RWPE2 (cell line): ENCODE data around the gene GPR142.
A peak's percentile ranks its signal among the peaks of the same experiment; 100 is the strongest.

Experiments
- ATAC-seq: fragments of 200-7000 bp; cut with Tn5 transposase; 3 replicates; pipeline ENCODE4 v1.9.1; 2021; ENCODE audit warnings: low read depth
- DNase-seq: peaks from one replicate; pipeline ENCODE4 v3.0.0-alpha.2; 2020; ENCODE audit warnings: low spot score
- H3K27ac ChIP-seq: fragments of 450-650 bp; 2 replicates; pipeline ENCODE4 v1.5.1; 2017; ENCODE audit warnings: mild to moderate bottlenecking; ENCODE audit not compliant: poor library complexity, severe bottlenecking
- H3K27me3 ChIP-seq: fragments of 250-450 bp; sonication (Bioruptor Pico); 2 replicates; pipeline ENCODE4 v1.5.1; 2021; ENCODE audit warnings: mild to moderate bottlenecking, moderate library complexity; ENCODE audit not compliant: insufficient read depth, poor library complexity, severe bottlenecking
- H3K36me3 ChIP-seq: fragments of 250-450 bp; sonication (Bioruptor Pico); 2 replicates; pipeline ENCODE4 v1.5.1; 2020; ENCODE audit warnings: low read depth, mild to moderate bottlenecking, moderate library complexity
- H3K4me1 ChIP-seq: fragments of 250-450 bp; sonication (Bioruptor Pico); 2 replicates; pipeline ENCODE4 v1.5.1; 2021; ENCODE audit warnings: mild to moderate bottlenecking, moderate library complexity; ENCODE audit not compliant: insufficient read depth, poor library complexity, severe bottlenecking
- H3K4me3 ChIP-seq: fragments of 250-450 bp; sonication (Bioruptor Pico); 2 replicates; pipeline ENCODE4 v1.5.1; 2021; ENCODE audit warnings: mild to moderate bottlenecking, moderate library complexity; ENCODE audit not compliant: severe bottlenecking
- H3K9me3 ChIP-seq: fragments of 250-450 bp; sonication (Bioruptor Pico); 2 replicates; pipeline ENCODE4 v1.5.1; 2021; ENCODE audit warnings: mild to moderate bottlenecking, moderate library complexity; ENCODE audit not compliant: severe bottlenecking
- TF ChIP-seq, protein P1 (sequence below): fragments of 450-650 bp; IDR thresholded peaks from one replicate; pipeline ENCODE4 v1.5.1; 2017; ENCODE audit warnings: mild to moderate bottlenecking, moderate library complexity; ENCODE audit not compliant: poor library complexity, severe bottlenecking

GPR142 gene

DNA sequence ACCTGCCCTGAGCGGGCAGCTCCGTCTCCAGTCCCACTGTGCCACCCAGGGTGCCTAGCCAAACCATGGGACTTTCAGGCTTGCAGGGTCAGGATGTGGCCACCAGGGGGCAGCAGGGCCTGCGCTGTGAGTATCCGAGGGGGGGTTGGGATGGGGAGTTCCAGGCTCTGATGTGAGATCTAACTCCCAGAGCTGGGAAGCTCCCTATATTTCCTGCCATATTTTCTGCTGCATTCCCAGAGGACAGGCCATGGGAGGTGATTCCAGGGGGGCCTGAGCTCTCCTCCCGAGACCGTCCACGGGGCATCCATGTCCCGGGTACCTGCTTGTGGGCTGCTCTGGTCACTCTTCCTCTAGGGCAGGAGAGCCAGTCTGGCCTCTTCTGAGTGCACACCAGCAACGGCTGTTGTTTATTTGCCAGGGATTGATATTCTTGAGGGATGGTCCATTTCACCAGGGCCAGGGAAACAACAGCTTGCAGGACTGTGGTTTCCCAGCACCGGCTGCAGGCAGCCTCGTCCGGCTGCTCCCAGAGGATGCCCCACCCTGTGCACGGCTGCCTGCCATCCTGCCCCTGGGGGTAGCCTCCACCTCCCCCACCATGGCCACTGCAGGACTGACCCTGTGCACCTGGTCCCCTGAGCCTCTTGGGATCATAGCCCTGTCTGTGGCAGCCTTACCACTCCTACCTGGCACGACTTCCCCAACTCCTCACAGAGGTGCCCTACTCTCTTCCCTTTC lies 1.2 kb downstream of the GPR142 start:
- H3K36me3 ChIP-seq = no peaks in the 10 kb centered on the region
- ATAC-seq = peak; percentile 61; the same call in 2 of the 3 replicates
- H3K27me3 ChIP-seq = peaks cover 2% of the 10 kb centered on the region
- TF ChIP-seq, protein P1, sequence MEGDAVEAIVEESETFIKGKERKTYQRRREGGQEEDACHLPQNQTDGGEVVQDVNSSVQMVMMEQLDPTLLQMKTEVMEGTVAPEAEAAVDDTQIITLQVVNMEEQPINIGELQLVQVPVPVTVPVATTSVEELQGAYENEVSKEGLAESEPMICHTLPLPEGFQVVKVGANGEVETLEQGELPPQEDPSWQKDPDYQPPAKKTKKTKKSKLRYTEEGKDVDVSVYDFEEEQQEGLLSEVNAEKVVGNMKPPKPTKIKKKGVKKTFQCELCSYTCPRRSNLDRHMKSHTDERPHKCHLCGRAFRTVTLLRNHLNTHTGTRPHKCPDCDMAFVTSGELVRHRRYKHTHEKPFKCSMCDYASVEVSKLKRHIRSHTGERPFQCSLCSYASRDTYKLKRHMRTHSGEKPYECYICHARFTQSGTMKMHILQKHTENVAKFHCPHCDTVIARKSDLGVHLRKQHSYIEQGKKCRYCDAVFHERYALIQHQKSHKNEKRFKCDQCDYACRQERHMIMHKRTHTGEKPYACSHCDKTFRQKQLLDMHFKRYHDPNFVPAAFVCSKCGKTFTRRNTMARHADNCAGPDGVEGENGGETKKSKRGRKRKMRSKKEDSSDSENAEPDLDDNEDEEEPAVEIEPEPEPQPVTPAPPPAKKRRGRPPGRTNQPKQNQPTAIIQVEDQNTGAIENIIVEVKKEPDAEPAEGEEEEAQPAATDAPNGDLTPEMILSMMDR = peak; percentile 88
- no peak overlapping the region for H3K4me3 ChIP-seq
- H3K4me1 ChIP-seq = no peaks in the 10 kb centered on the region
- no peaks in the 10 kb centered on the region for H3K9me3 ChIP-seq
- no peak overlapping the region for H3K27ac ChIP-seq
- DNase-seq = peak; percentile 67

DNA sequence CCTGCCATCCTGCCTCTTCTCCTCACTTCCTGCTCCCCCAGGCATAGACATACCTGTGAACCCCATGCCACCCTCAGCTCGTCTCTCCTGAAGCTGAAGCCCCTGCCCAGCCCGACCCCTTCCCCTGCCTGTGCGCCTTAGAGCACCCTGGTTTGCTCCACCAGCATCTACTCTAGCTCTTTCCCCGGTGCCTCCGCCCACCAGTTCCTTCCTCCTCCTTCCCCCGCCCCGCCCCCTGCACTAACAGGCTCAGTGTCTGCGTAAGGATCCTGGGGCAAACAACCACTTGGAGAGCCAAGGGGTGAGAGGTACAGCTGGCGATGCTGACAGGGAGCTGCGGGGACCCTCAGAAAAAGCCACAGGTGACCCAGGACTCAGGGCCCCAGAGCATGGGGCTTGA lies 1.9 kb downstream of the GPR142 start:
- no peak for ATAC-seq
- no peaks in the 10 kb centered on the region for H3K9me3 ChIP-seq
- no peaks in the 10 kb centered on the region for H3K27me3 ChIP-seq
- H3K36me3 ChIP-seq = no peaks in the 10 kb centered on the region
- no peak overlapping the region for H3K4me3 ChIP-seq
- DNase-seq = no peak
- TF ChIP-seq, protein P1 = no peak
- no peak overlapping the region for H3K27ac ChIP-seq
- no peaks in the 10 kb centered on the region for H3K4me1 ChIP-seq

DNA sequence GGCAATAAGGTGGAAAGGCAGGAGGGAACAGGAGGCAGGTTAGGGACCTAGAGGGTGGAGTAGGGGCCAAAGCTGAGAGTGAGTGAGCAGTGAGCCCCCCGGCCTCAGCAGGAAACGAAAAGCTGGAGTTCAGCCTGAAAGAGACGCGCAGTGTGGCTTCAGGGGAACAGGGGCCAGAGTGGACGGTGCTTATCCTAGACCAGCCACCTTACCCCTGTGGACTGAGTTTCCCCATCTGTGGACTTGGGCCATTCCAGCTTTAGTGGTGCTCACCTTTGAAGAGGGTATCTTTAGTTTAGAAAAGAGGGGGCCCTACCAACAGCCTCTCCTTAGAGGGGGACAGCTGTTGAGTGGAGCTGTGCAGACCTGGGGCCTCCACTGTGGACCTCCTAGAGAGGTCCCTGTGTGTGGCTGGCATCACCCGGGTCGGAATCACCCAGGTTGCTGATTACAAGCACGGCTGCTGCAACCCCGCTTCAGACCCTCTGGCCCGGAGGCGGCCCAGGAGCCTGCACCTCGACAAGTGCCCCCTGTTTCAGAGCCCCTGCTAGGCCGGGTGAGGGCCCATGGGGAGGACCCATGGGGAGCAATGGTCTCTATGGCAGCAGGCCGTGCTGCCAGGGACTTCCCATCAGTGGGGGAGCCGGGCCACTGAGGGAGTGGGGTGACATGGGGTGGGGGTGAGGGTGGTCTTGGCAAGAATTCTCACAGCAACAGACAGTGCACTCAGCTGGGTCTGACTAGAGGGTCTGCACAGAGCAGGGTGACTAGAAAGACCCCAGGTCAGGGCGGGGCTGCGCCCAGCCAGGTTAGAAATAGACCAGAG lies 2.6 kb downstream of the GPR142 start:
- Histone ChIP-seq H3K27ac (no peak overlapping the region), H3K36me3 (no peaks in the 10 kb centered on the region), H3K4me3 (no peak overlapping the region), H3K9me3 (no peaks in the 10 kb centered on the region), H3K27me3 (no peaks in the 10 kb centered on the region), H3K4me1 (no peaks in the 10 kb centered on the region)
- DNase-seq (no peak), ATAC-seq (no peak)
- TF ChIP-seq, protein P1 = no peak

DNA sequence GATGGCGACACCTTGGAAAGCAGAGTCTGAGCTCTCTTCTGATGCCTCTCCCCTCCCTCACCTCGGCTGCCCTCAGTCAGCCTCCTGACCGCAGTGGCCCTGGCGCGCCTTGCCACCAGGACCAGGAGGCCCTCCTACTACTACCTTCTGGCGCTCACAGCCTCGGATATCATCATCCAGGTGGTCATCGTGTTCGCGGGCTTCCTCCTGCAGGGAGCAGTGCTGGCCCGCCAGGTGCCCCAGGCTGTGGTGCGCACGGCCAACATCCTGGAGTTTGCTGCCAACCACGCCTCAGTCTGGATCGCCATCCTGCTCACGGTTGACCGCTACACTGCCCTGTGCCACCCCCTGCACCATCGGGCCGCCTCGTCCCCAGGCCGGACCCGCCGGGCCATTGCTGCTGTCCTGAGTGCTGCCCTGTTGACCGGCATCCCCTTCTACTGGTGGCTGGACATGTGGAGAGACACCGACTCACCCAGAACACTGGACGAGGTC lies 4.4 kb downstream of the GPR142 start:
- ATAC-seq (no peak), DNase-seq (no peak)
- H3K36me3 ChIP-seq = no peaks in the 10 kb centered on the region
- no peaks in the 10 kb centered on the region for H3K4me1 ChIP-seq
- H3K27ac ChIP-seq = no peak overlapping the region
- no peak overlapping the region for H3K4me3 ChIP-seq
- H3K9me3 ChIP-seq = no peaks in the 10 kb centered on the region
- H3K27me3 ChIP-seq = peaks cover 3% of the 10 kb centered on the region
- TF ChIP-seq, protein P1 = no peak
